Medulla oblongata (tissue), 1 donor: ENCODE measurements around the gene TSPAN9.
"Not testable (repeated sequence)": the region's sequence is repeated elsewhere in the genome, so short reads cannot be mapped to it uniquely, and the experiment has no call there.

Experiments
- DNase-seq: peaks from one replicate; pipeline ENCODE4 v3.0.0-alpha.2; 2015; ENCODE audit errors: extremely low spot score

The TSPAN9 gene

GRCh38 chr12:3044141-3044630 lies 33.0 kb upstream of the TSPAN9 start:
- no peak for DNase-seq

- no peak for DNase-seq
These were observed 31.7 kb upstream of the TSPAN9 start for GRCh38 chr12:3045494-3045893.

GRCh38 chr12:3045989-3046388 lies 31.2 kb upstream of the TSPAN9 start:
- DNase-seq = no peak

- no peak for DNase-seq
These were observed 30.6 kb upstream of the TSPAN9 start for GRCh38 chr12:3046441-3047200.

GRCh38 chr12:3047961-3048360 lies 29.2 kb upstream of the TSPAN9 start:
- no peak for DNase-seq

GRCh38 chr12:3048540-3048939 lies 28.6 kb upstream of the TSPAN9 start:
- DNase-seq = no peak

- DNase-seq = no peak
These were observed 28.0 kb upstream of the TSPAN9 start for GRCh38 chr12:3049176-3049575.

GRCh38 chr12:3049611-3050249 lies 27.4 kb upstream of the TSPAN9 start:
- no peak for DNase-seq

- no peak for DNase-seq
These were observed 22.8 kb upstream of the TSPAN9 start for GRCh38 chr12:3054374-3054773.

- DNase-seq = no peak
These were observed 22.0 kb upstream of the TSPAN9 start for GRCh38 chr12:3055026-3055703.

GRCh38 chr12:3055704-3056467 lies 21.3 kb upstream of the TSPAN9 start:
- DNase-seq = no peak

GRCh38 chr12:3061059-3061458 lies 16.1 kb upstream of the TSPAN9 start:
- DNase-seq = no peak

GRCh38 chr12:3061501-3062215 lies 15.5 kb upstream of the TSPAN9 start:
- DNase-seq = no peak

- no peak for DNase-seq
These were observed 11.9 kb upstream of the TSPAN9 start for GRCh38 chr12:3065300-3065699.

- not testable (repeated sequence) for DNase-seq
These were observed 11.3 kb upstream of the TSPAN9 start for GRCh38 chr12:3065846-3066245.

- DNase-seq = no peak
These were observed 7.5 kb upstream of the TSPAN9 start for GRCh38 chr12:3069714-3070113.

GRCh38 chr12:3071107-3071506 lies 6.1 kb upstream of the TSPAN9 start:
- DNase-seq = no peak

GRCh38 chr12:3071710-3072109 lies 5.5 kb upstream of the TSPAN9 start:
- no peak for DNase-seq

- DNase-seq = peak; percentile 82
These were observed 3.5 kb upstream of the TSPAN9 start for GRCh38 chr12:3073438-3074250.

- no peak for DNase-seq
These were observed 1.9 kb upstream of the TSPAN9 start for GRCh38 chr12:3075315-3075714.
